Vagina (tissue), 2 donors: Measurements from ENCODE around the gene HRH2. TPM values are rescaled to one million over a fixed set of nuclear protein-coding genes. Genes with fewer than 3 reads are reported as not detected.
A peak's percentile ranks its signal among the peaks of the same experiment; 100 is the strongest.
"Not testable (repeated sequence)": the region's sequence is repeated elsewhere in the genome, so short reads cannot be mapped to it uniquely, and the experiment has no call there.

Experiments used
- DNase-seq, 2 donors: peaks; one replicate each; pipeline ENCODE4 v3.0.0-alpha.2; 2017; ENCODE audit errors: extremely low spot score in 2 of 2
- H3K27ac ChIP-seq: fragments of 200-600 bp; sonication (generic); one replicate; pipeline ENCODE4 v1.5.1; 2019
- H3K27me3 ChIP-seq: fragments of 200-600 bp; sonication (generic); one replicate; pipeline ENCODE4 v1.5.1; 2019
- H3K36me3 ChIP-seq, 2 donors: fragments of 200-600 bp; sonication (generic); one replicate each; pipeline ENCODE4 v1.5.1; 2017 to 2019
- H3K4me1 ChIP-seq: fragments of 200-600 bp; sonication (generic); one replicate; pipeline ENCODE4 v1.5.1; 2019
- H3K4me3 ChIP-seq, 2 donors: fragments of 200-600 bp; sonication (generic); 1 replicate in 1 of 2; 2 replicates in 1 of 2; pipeline ENCODE4 v1.5.1; 2016 to 2019
- H3K9me3 ChIP-seq: fragments of 200-600 bp; sonication (generic); one replicate; pipeline ENCODE4 v1.5.1; 2019
- CTCF ChIP-seq, 3 experiments: fragments of 450-650 bp in 2 of 3; fragments of 200-600 bp in 1 of 3; sonication (generic) in 1 of 3; IDR thresholded peaks; one replicate each; pipeline ENCODE4 v1.5.1; 2017 to 2019; ENCODE audit warnings: antibody characterized with exemption in 3 of 3, mild to moderate bottlenecking in 2 of 3, moderate library complexity in 2 of 3
- POLR2A ChIP-seq, 2 donors: fragments of 450-650 bp; IDR thresholded peaks; one replicate each; pipeline ENCODE4 v1.6.1; 2017; ENCODE audit warnings: antibody characterized with exemption in 2 of 2, mild to moderate bottlenecking in 2 of 2, moderate library complexity in 2 of 2
- POLR2AphosphoS5 ChIP-seq, 2 donors: sonication (generic); formaldehyde crosslinking; IDR thresholded peaks; one replicate each; pipeline ENCODE4 v1.9.0; 2017; ENCODE audit warnings: antibody characterized with exemption in 2 of 2, mild to moderate bottlenecking in 2 of 2, low read depth in 1 of 2; ENCODE audit not compliant: insufficient read depth in 1 of 2
- intact Hi-C: fragments of 100-400 bp; cut with DNase I; formaldehyde crosslinking; loops from one replicate; pipeline ENCODE4 v1.15.1; 2023
- small RNA-seq: library from RNA; depleted of rRNA; stranded (forward); fragments of <200 nt; gene quantifications from one replicate; pipeline ENCODE3, GENCODE V24; 2016
- total RNA-seq: library from RNA; depleted of rRNA; stranded (reverse); fragments of >200 nt; gene quantifications from one replicate; pipeline ENCODE4 v1.2.3, GENCODE V29; 2016

Gene HRH2
- total RNA-seq, 1 donor from 2014 or later = 0.98 TPM

- H3K27me3 ChIP-seq = no peaks in the 10 kb centered on the region
- H3K9me3 ChIP-seq = no peaks in the 10 kb centered on the region
Measured at GRCh38 chr5:175751369-175751768, 93.5 kb downstream of the HRH2 start.

DNA sequence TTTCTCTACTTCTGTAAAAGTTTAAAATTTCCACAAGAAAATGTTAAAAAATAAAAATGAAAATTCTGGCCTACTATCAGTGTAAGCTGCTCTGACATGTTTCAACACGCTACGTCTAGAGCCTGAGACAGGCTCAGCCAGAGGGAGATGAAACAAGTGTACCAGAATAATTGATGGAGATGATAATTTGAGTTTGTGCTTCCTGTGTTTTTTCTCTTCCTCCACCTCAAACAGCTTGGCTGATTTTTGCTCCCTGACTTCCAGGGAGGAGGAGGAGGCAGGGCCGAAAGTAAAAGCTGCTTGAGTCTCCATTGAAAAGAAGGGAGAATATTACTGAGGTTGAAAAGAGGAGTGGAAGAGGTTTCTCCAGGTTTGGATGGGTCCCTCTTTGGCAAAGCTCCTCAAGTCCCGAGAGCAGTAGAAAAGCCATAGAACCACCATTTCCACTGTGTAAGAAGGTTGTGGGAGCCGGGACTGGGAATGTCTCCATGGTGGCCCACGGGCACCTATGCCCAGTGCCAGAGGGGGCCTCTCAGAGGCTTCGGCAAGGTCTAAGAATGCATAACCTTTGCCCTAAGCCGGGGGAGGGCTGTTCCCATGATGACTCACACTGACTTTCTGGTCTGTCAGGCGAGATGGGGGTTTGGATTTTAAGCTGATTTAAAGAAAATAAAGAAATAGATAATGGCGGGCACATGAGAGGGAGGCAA is 95.1 kb downstream of the HRH2 start:
- DNase-seq = peak in 1 of 2 donors; percentile 32

More at GRCh38 chr5:175751369-175751768, 93.5 kb downstream of the HRH2 start:
- H3K27ac ChIP-seq = no peak overlapping the region
- no peak overlapping the region for H3K4me3 ChIP-seq
- DNase-seq = peak; percentile 44 to 64
- H3K4me1 ChIP-seq = no peaks in the 10 kb centered on the region
- H3K36me3 ChIP-seq = no peaks in the 10 kb centered on the region
- no peak for TF ChIP-seq CTCF (IDR thresholded peaks at IDR 0.05)
- no peak for TF ChIP-seq POLR2A (IDR thresholded peaks at IDR 0.05)
- TF ChIP-seq POLR2AphosphoS5 (IDR thresholded peaks at IDR 0.05; ENCODE audit: insufficient read depth in 1 of 2, low read depth in 1 of 2) = no peak
- intact Hi-C loops = no loop called here

DNA sequence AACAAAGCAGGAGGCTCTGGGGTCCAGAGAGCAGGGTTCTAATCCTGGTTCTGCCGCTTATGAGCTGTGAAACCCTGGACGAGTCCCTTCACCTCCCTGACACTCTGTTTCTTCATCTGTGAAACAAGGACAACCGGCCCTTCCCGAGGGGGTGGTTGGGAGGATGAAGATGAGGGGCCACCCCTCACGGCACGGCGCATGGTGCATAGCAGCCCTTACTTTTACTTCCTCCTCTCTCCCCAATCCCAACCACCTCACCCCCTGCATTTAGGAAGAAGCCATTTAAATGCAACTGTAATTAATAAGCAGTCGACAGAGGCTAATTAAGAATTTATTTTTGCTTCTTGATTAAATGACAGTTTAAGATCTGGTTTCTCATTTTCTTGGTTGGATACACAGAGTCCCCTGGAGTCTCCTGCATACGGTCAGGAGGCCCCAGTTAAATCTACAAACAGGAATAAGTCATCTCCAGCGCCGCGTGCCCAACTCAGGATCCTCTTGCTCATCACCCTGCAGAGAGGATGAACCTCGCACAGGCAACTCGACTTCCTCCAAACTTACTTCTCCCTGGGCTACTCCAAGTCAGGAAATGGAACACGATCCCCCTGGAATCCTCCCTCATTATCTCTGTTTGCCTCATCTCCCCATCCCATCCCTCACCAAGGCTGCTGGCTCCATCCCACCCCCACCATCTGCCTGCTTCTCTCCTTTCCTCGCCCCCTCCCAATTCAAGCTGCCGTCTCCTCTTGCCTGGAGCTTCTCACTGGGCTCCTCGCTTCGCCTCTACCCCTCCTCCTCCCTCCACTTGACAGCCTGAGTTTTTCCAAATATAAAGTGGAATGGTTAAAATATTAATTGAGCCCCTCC is 95.9 kb downstream of the HRH2 start:
- no peak for TF ChIP-seq POLR2A (IDR thresholded peaks at IDR 0.05)
- no peak for TF ChIP-seq CTCF (IDR thresholded peaks at IDR 0.05)
- TF ChIP-seq POLR2AphosphoS5 (IDR thresholded peaks at IDR 0.05; ENCODE audit: insufficient read depth in 1 of 2, low read depth in 1 of 2) = no peak
- H3K9me3 ChIP-seq = no peaks in the 10 kb centered on the region
- H3K27me3 ChIP-seq = no peaks in the 10 kb centered on the region
- DNase-seq = peak; percentile 37 to 44
- no peak overlapping the region for H3K27ac ChIP-seq
- no peak overlapping the region for H3K4me3 ChIP-seq
- H3K4me1 ChIP-seq = no peaks in the 10 kb centered on the region
- intact Hi-C loops = no loop called here
- no peaks in the 10 kb centered on the region for H3K36me3 ChIP-seq

More for the DNA sequence above, 95.1 kb downstream of the HRH2 start:
- Histone ChIP-seq H3K27ac (no peak overlapping the region), H3K4me3 (no peak overlapping the region), H3K27me3 (no peaks in the 10 kb centered on the region), H3K4me1 (no peaks in the 10 kb centered on the region), H3K9me3 (no peaks in the 10 kb centered on the region), H3K36me3 (no peaks in the 10 kb centered on the region)
- TF ChIP-seq CTCF (IDR thresholded peaks at IDR 0.05) (no peak), POLR2A (IDR thresholded peaks at IDR 0.05) (no peak), POLR2AphosphoS5 (IDR thresholded peaks at IDR 0.05; ENCODE audit: insufficient read depth in 1 of 2, low read depth in 1 of 2) (no peak)
- intact Hi-C loops = no loop called here

DNA sequence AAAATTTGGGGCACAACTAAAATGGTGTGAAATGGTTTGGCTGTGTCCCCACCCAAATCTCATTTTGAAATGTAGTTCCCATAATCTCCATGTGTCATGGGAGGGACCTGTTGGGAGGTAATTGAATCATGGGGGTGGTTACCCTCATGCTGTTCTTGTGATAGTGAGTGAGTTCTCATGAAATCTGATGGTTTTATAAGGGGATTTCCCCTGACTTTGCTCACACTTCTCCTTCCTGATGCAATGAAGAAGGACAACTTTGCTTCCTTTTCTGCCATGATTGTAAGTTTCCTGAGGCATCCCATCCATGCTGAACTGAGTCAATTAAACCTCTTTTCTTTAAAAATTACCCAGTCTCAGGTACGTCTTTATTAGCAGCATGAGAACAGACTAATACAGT is 102.1 kb downstream of the HRH2 start:
- H3K4me1 ChIP-seq, H3K9me3 ChIP-seq, intact Hi-C loops, H3K4me3 ChIP-seq, H3K27ac ChIP-seq, H3K27me3 ChIP-seq, DNase-seq, H3K36me3 ChIP-seq: not testable (repeated sequence)

Small RNA genes lying within 50 kb of the gene (small RNA-seq; reads per million reads assigned to genes)
- not detected for gene RN7SKP148
- not detected for gene RNU6-226P

Other genes starting within 250 kb of the HRH2 start
- gene DRD1, start 213.9 kb upstream of the HRH2 start, total RNA-seq = not detected
- 88.6 TPM for gene SFXN1, start 179.5 kb upstream of the HRH2 start, total RNA-seq
- gene CPLX2, start 213.5 kb downstream of the HRH2 start, total RNA-seq = 1.2 TPM